H1 (cell line): ENCODE results near the gene AGBL1. TPM values are rescaled to one million over a fixed set of nuclear protein-coding genes. Genes with fewer than 3 reads are reported as not detected.

Experiments used
- CTCF ChIA-PET: fragments of 300-600 bp; sonication (Branson Sonifier 250); formaldehyde crosslinking; loops from one replicate; lab custom pipeline; 2021; ENCODE audit not compliant: partially characterized antibody; lab: Charles Lee
- POLR2A ChIA-PET: fragments of 300-600 bp; sonication (Branson Sonifier 250); formaldehyde crosslinking; loops from one replicate; lab custom pipeline; 2021; ENCODE audit warnings: inconsistent platforms; ENCODE audit not compliant: partially characterized antibody; lab: Charles Lee
- DNase-seq, 2 experiments: peaks; one replicate each; pipeline versions ENCODE4 v3.0.0 to v3.0.0-alpha.2; 2010 to 2022; ENCODE audit warnings: low spot score in 2 of 2, low read depth in 1 of 2, mixed read lengths in 1 of 2
- FAIRE-seq: peaks from 2 replicates; lab custom pipeline; 2011; peaks lifted over from hg19 to GRCh38; lab: Jason Lieb, UNC
- H2AFZ ChIP-seq: 2 replicates; pipeline ENCODE4 v1.8.1; 2012; ENCODE audit warnings: low read length, inconsistent platforms
- H2AK5ac ChIP-seq: 2 replicates; pipeline ENCODE4 v1.6.1; 2013; ENCODE audit warnings: low read depth, low read length
- H2BK120ac ChIP-seq: replicated peaks from 2 replicates; pipeline ENCODE3; 2013; ENCODE audit warnings: low read depth, low read length, inconsistent platforms
- H2BK12ac ChIP-seq: 2 replicates; pipeline ENCODE4 v1.6.1; 2013; ENCODE audit warnings: low read depth, low read length
- H2BK15ac ChIP-seq: 2 replicates; pipeline ENCODE4 v1.6.1; 2013; ENCODE audit warnings: low read length
- H2BK20ac ChIP-seq: 2 replicates; pipeline ENCODE4 v1.6.1; 2013; ENCODE audit warnings: low read length
- H2BK5ac ChIP-seq: 2 replicates; pipeline ENCODE4 v1.6.1; 2013; ENCODE audit warnings: low read depth, low read length
- H3K14ac ChIP-seq: 2 replicates; pipeline ENCODE4 v1.6.1; 2013; ENCODE audit warnings: inconsistent platforms; ENCODE audit not compliant: insufficient read length
- H3K18ac ChIP-seq: 2 replicates; pipeline ENCODE4 v1.6.1; 2013; ENCODE audit warnings: low read length; ENCODE audit errors: extremely low read depth
- H3K23ac ChIP-seq: 2 replicates; pipeline ENCODE4 v1.6.1; 2013; ENCODE audit warnings: inconsistent platforms; ENCODE audit not compliant: insufficient read length
- H3K23me2 ChIP-seq: 2 replicates; pipeline ENCODE4 v1.6.1; 2013; ENCODE audit warnings: low read depth, low read length
- H3K27ac ChIP-seq: 2 replicates; pipeline ENCODE4 v1.6.1; 2011; ENCODE audit warnings: low read depth, low read length, inconsistent platforms
- H3K27me3 ChIP-seq, 4 experiments: replicated peaks in 1 of 4; 1 replicate in 1 of 4; 2 replicates in 3 of 4; pipeline versions ENCODE4 v1.6.1 to v1.8.1; 2011 to 2013; ENCODE audit warnings: low read length in 3 of 4, mild to moderate bottlenecking in 3 of 4, inconsistent platforms in 2 of 4, mixed read lengths in 2 of 4, moderate library complexity in 1 of 4; ENCODE audit not compliant: control insufficient read depth in 3 of 4, insufficient read depth in 3 of 4; ENCODE audit errors: extremely low read depth in 1 of 4
- H3K36me3 ChIP-seq, 4 experiments: 2 replicates each; pipeline versions ENCODE4 v1.6.1 to v1.8.1; 2011 to 2013; ENCODE audit warnings: mild to moderate bottlenecking in 4 of 4, low read length in 3 of 4, moderate library complexity in 2 of 4, control low read depth in 1 of 4, inconsistent platforms in 1 of 4; ENCODE audit not compliant: insufficient read depth in 4 of 4, control insufficient read depth in 2 of 4
- H3K4ac ChIP-seq: replicated peaks from 2 replicates; pipeline ENCODE3; 2013; ENCODE audit warnings: low read length, low read depth, mixed read lengths, inconsistent platforms; ENCODE audit not compliant: insufficient read length
- H3K4me1 ChIP-seq, 4 experiments: replicated peaks in 1 of 4; 1 replicate in 1 of 4; 2 replicates in 3 of 4; pipeline versions ENCODE4 v1.6.1 to v1.8.1; 2011 to 2013; ENCODE audit warnings: low read length in 3 of 4, inconsistent platforms in 2 of 4, mixed read lengths in 1 of 4; ENCODE audit not compliant: insufficient read depth in 4 of 4, control insufficient read depth in 3 of 4
- H3K4me2 ChIP-seq, 2 experiments: 2 replicates each; pipeline versions ENCODE4 v1.6.1 to v1.8.1; 2011 to 2013; ENCODE audit warnings: low read depth in 2 of 2, low read length in 2 of 2, control low read depth in 1 of 2, inconsistent platforms in 1 of 2, mild to moderate bottlenecking in 1 of 2; ENCODE audit not compliant: insufficient read depth in 1 of 2
- H3K4me3 ChIP-seq, 4 experiments: fragments of 200-600, 300-600 bp in 1 of 4; sonication (generic), shearing (Covaris generic), sonication (Bioruptor Twin) in 1 of 4; 2 replicates each; pipeline versions ENCODE4 v1.5.1 to v1.8.1; 2011 to 2016; ENCODE audit warnings: low read length in 4 of 4, low read depth in 3 of 4, control low read depth in 2 of 4, inconsistent platforms in 2 of 4, mild to moderate bottlenecking in 2 of 4, mixed read lengths in 1 of 4, moderate library complexity in 1 of 4; ENCODE audit not compliant: insufficient read depth in 2 of 4; ENCODE audit errors: extremely low read depth in 1 of 4
- H3K56ac ChIP-seq: replicated peaks from 2 replicates; pipeline ENCODE3; 2013; ENCODE audit warnings: low read depth, mild to moderate bottlenecking, mixed read lengths, low read length, inconsistent platforms; ENCODE audit not compliant: insufficient read length
- H3K79me1 ChIP-seq: 2 replicates; pipeline ENCODE4 v1.6.1; 2013; ENCODE audit warnings: low read depth, low read length, control low read depth
- H3K79me2 ChIP-seq, 2 experiments: 2 replicates each; pipeline versions ENCODE4 v1.6.1 to v1.8.1; 2012 to 2013; ENCODE audit warnings: low read length in 2 of 2, mild to moderate bottlenecking in 2 of 2, inconsistent platforms in 1 of 2; ENCODE audit not compliant: insufficient read depth in 2 of 2, control insufficient read depth in 1 of 2
- H3K9ac ChIP-seq, 4 experiments: replicated peaks in 1 of 4; 1 replicate in 1 of 4; 2 replicates in 3 of 4; pipeline versions ENCODE4 v1.6.1 to v1.8.1; 2011 to 2013; ENCODE audit warnings: low read depth in 3 of 4, low read length in 3 of 4, control low read depth in 2 of 4, mild to moderate bottlenecking in 2 of 4, moderate library complexity in 2 of 4, inconsistent platforms in 1 of 4; ENCODE audit errors: extremely low read depth in 1 of 4
- H3K9me3 ChIP-seq, 2 experiments: 2 replicates each; pipeline versions ENCODE4 v1.6.1 to v1.8.1; 2012 to 2013; ENCODE audit warnings: mild to moderate bottlenecking in 2 of 2, moderate library complexity in 2 of 2, control low read depth in 1 of 2, inconsistent platforms in 1 of 2, low read depth in 1 of 2, low read length in 1 of 2, mixed read lengths in 1 of 2; ENCODE audit not compliant: insufficient read depth in 2 of 2
- H4K20me1 ChIP-seq, 2 experiments: replicated peaks in 1 of 2; 2 replicates each; pipeline versions ENCODE3 to v1.8.1; 2011 to 2013; ENCODE audit warnings: inconsistent platforms in 2 of 2, low read length in 2 of 2, mild to moderate bottlenecking in 1 of 2; ENCODE audit not compliant: insufficient read depth in 2 of 2, control insufficient read depth in 1 of 2
- H4K5ac ChIP-seq: 2 replicates; pipeline ENCODE4 v1.6.1; 2013; ENCODE audit warnings: low read length, low read depth, mixed read lengths, inconsistent platforms; ENCODE audit not compliant: insufficient read length
- H4K8ac ChIP-seq: 2 replicates; pipeline ENCODE4 v1.8.0; 2013; ENCODE audit warnings: mild to moderate bottlenecking, moderate library complexity, low read length, inconsistent platforms; ENCODE audit not compliant: insufficient read depth; ENCODE audit errors: extremely low read depth
- H4K91ac ChIP-seq: replicated peaks from 2 replicates; pipeline ENCODE3; 2013; ENCODE audit warnings: low read length, mixed read lengths, inconsistent platforms; ENCODE audit not compliant: insufficient read length
- GABPA ChIP-seq: IDR thresholded peaks from 2 replicates; pipeline ENCODE4 v1.6.1; 2011; ENCODE audit warnings: mild to moderate bottlenecking, low read length, moderate library complexity, borderline replicate concordance; ENCODE audit not compliant: insufficient read depth
- JUN ChIP-seq: IDR thresholded peaks from 2 replicates; pipeline ENCODE4 v1.6.1; 2011; ENCODE audit warnings: low read depth, mild to moderate bottlenecking, improper control_type of control experiment, low read length
- WGBS, 2 experiments: shearing (Covaris generic) in 1 of 2; methylation state at CpG; one replicate each; pipeline versions ENCODE4 v1.1.6 to v1.1.7; 2013 to 2015; ENCODE audit warnings: low lambda C conversion rate in 2 of 2, mixed read lengths in 2 of 2, inconsistent platforms in 1 of 2, low coverage in 1 of 2, missing lambda C conversion rate in 1 of 2; ENCODE audit not compliant: insufficient replicate concordance in 2 of 2, insufficient coverage in 1 of 2, insufficient read length in 1 of 2; ENCODE audit errors: extremely low coverage in 1 of 2, missing lambda C conversion rate in 1 of 2; 5-methylcytosine and 5-hydroxymethylcytosine counted together
- polyA plus RNA-seq, 7 experiments: library from polyadenylated mRNA; depleted of rRNA in 3 of 7; stranded (reverse) in 5 of 7; unstranded in 2 of 7; fragments of >200 nt in 5 of 7; fragments of 200-250 nt in 2 of 7; gene quantifications; 1 replicate in 5 of 7; 2 replicates in 1 of 7; 4 replicates in 1 of 7; pipeline versions ENCODE4 v1.2.1 to v1.2.3, GENCODE V29; 2011 to 2013; ENCODE audit warnings: missing spikeins in 2 of 7, mixed read lengths in 2 of 7
- total RNA-seq: library from RNA; stranded (reverse); fragmentation: NEBNext Ultra II Directional; extraction: Animal tissue kit (Norgen Biotek cat#: 25700); gene quantifications from 2 replicates; pipeline ENCODE4 v1.2.1, GENCODE V29; 2021

AGBL1 gene
- total and polyA plus RNA-seq, 2 of the 8 experiments (the other 6 are each of a cell fraction or from before 2014, with no cell fraction given): not detected

DNA sequence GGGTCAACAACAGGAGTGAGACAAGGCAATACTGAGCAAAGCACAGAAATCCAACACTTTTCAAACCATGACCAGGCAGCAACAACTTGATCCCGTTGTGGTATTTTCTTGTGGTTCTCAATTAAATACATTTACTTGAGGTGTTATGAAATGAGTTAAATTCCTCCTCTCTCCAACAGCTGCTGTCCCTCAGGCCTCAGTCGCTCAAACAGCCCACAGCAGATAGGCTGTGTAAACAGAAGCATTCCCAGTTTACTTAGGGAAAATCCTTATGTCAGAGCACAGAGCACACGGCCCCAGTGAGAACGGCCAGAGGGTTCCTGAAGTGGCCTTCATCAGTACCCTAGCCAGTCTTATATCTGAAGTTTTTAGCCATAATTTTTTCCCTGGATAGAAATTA, 359.9 kb downstream of the AGBL1 start:
- Histone ChIP-seq H3K9ac (no peak overlapping the region), H2BK20ac (no peak overlapping the region), H3K23me2 (no peaks in the 10 kb centered on the region), H3K79me2 (no peaks in the 10 kb centered on the region), H3K9me3 (no peaks in the 10 kb centered on the region), H3K79me1 (no peaks in the 10 kb centered on the region), H3K4me3 (no peak overlapping the region), H3K23ac (no peak overlapping the region), H3K18ac (no peak overlapping the region), H3K4ac (no peak overlapping the region), H2AFZ (no peak overlapping the region), H3K56ac (no peak overlapping the region), H3K4me2 (no peak overlapping the region), H4K5ac (no peak overlapping the region), H2BK120ac (no peak overlapping the region), H4K20me1 (no peaks in the 10 kb centered on the region), H2BK5ac (no peak overlapping the region), H4K91ac (no peak overlapping the region), H3K36me3 (no peaks in the 10 kb centered on the region), H3K4me1 (no peaks in the 10 kb centered on the region), H3K14ac (no peak overlapping the region), H2BK12ac (no peak overlapping the region), H3K27me3 (no peaks in the 10 kb centered on the region), H2BK15ac (no peak overlapping the region), H2AK5ac (no peak overlapping the region), H4K8ac (no peak overlapping the region), H3K27ac (no peak overlapping the region)
- 96% methylated on average over 4 of the region's 4 CpGs; no CpG with 5 or more reads in 1 of the 2 experiments for WGBS, 2 experiments
- no peak for FAIRE-seq
- no peak for DNase-seq
- ChIA-PET CTCF (no interaction called here), POLR2A (no interaction called here)
- TF ChIP-seq GABPA (no peak), JUN (no peak)
